Heart left ventricle (tissue), 16 donors: Measurements from ENCODE around the gene XIRP1. TPM values are rescaled to one million over a fixed set of nuclear protein-coding genes. Genes with fewer than 3 reads are reported as not detected.

Experiments
- ATAC-seq, 4 donors: fragments of 200-7000 bp; cut with Tn5 transposase; one replicate each; pipeline ENCODE4 v1.9.1; 2020 to 2022; ENCODE audit warnings: moderate library complexity in 4 of 4, mild to moderate bottlenecking in 3 of 4, moderate number of reproducible peaks in 1 of 4
- DNase-seq, 5 donors: peaks; one replicate each; pipeline ENCODE4 v3.0.0-alpha.2; 2020
- H3K27ac ChIP-seq, 12 donors: fragments of 200-600 bp; sonication (generic) in 4 of 12; one replicate each; pipeline versions ENCODE4 v1.5.0 to v1.8.0; 2016 to 2022; ENCODE audit warnings: mild to moderate bottlenecking in 2 of 12
- H3K27me3 ChIP-seq, 9 donors: fragments of 200-600 bp; sonication (generic) in 2 of 9; one replicate each; pipeline versions ENCODE4 v1.5.1 to v1.8.0; 2016 to 2022; ENCODE audit warnings: mild to moderate bottlenecking in 3 of 9
- H3K36me3 ChIP-seq, 9 donors: fragments of 200-600 bp; sonication (generic) in 2 of 9; one replicate each; pipeline versions ENCODE4 v1.5.0 to v1.8.0; 2018 to 2022; ENCODE audit warnings: mild to moderate bottlenecking in 2 of 9
- H3K4me1 ChIP-seq, 12 donors: fragments of 200-600 bp; sonication (generic) in 4 of 12; one replicate each; pipeline versions ENCODE4 v1.5.0 to v1.8.0; 2016 to 2022; ENCODE audit warnings: mild to moderate bottlenecking in 3 of 12
- H3K4me3 ChIP-seq, 12 donors: fragments of 200-600 bp; sonication (generic) in 4 of 12; one replicate each; pipeline versions ENCODE4 v1.5.0 to v1.8.0; 2017 to 2022; ENCODE audit warnings: mild to moderate bottlenecking in 9 of 12, moderate library complexity in 4 of 12
- H3K9me3 ChIP-seq, 12 donors: fragments of 200-600 bp; sonication (generic) in 4 of 12; one replicate each; pipeline versions ENCODE4 v1.5.0 to v1.8.0; 2016 to 2022; ENCODE audit warnings: mild to moderate bottlenecking in 1 of 12
- POLR2A ChIP-seq, 2 donors: fragments of 450-650 bp; IDR thresholded peaks; one replicate each; pipeline ENCODE4 v1.6.1; 2017; ENCODE audit warnings: antibody characterized with exemption in 2 of 2, mild to moderate bottlenecking in 2 of 2, moderate library complexity in 2 of 2
- WGBS, 4 donors: extraction: QIAGEN DNeasy Blood & Tissue Kit in 2 of 4; methylation state at CpG; one replicate each; pipeline versions ENCODE4 v1.1.5 to v1.1.7; 2013 to 2018; 5-methylcytosine and 5-hydroxymethylcytosine counted together
- intact Hi-C, 10 donors: fragments of 100-400 bp; cut with DNase I; formaldehyde crosslinking; loops; one replicate each; pipeline versions ENCODE4 v1.11.1 to v1.14.2; 2022
- polyA plus RNA-seq, 2 donors: library from polyadenylated mRNA; stranded (reverse); fragments of 200-250 nt; gene quantifications; one replicate each; pipeline ENCODE4 v1.2.3, GENCODE V29; 2013
- total RNA-seq, 9 donors: library from RNA; depleted of rRNA in 2 of 9; stranded (reverse); fragments of >200 nt in 2 of 9; fragmentation: NEBNext Ultra II Directional in 3 of 9; extraction: Animal tissue kit (Norgen Biotek cat#: 25700) in 3 of 9; gene quantifications; one replicate each; pipeline versions ENCODE4 v1.1.0 to v1.2.4, GENCODE V29; 2016 to 2023
- TF ChIP-seq, protein P1 (sequence below), 12 donors: fragments of 200-600 bp; sonication (generic) in 4 of 12; IDR thresholded peaks; one replicate each; pipeline versions ENCODE4 v1.5.0 to v1.8.0; 2018 to 2022; ENCODE audit warnings: antibody characterized with exemption in 12 of 12, mild to moderate bottlenecking in 5 of 12
- donor health status: ischemic (EF 13 %, LVEDD 7.1; RV severe dilation, severe dysfunction).
- donor health status: healthy with polysubstance abuse.
- donor health status: DM: no; HTN: yes; CAD: no.
- donor health status: DM: no; HTN: no; CAD: no.
- donor health status: ischemic (EF 25% LVEDD 6.9; RV normal size, moderate dysfunction).
- donor health status: ischemic (EF 25% LVEDD 5.7; RV mildly dilated, moderate dysfunction).
- donor health status: healthy.
- donor health status: DM: yes; HTN: yes; CAD: no.
- donor health status: ischemic (EF 35%, LVEDD 5.7; RV mildly dilated, moderate dysfunction).
- donor health status: nonischemic (EF 11% LVEDD 7.7; RV severe dilation, severe dysfunction).
- donor health status: DM: yes; HTN: yes; CAD: no.
- donor health status: PGD.
- donor health status: ischemic (EF 29% LVEDD 5.4; RV normal size, mild dysfunction).
- donor health status: nonischemic (EF 23%, LVEDD 6.1; RV moderate dilation, normal function).

The XIRP1 gene
- total and polyA plus RNA-seq, 11 donors, result 293 to 1,122 (median 530) TPM

DNA sequence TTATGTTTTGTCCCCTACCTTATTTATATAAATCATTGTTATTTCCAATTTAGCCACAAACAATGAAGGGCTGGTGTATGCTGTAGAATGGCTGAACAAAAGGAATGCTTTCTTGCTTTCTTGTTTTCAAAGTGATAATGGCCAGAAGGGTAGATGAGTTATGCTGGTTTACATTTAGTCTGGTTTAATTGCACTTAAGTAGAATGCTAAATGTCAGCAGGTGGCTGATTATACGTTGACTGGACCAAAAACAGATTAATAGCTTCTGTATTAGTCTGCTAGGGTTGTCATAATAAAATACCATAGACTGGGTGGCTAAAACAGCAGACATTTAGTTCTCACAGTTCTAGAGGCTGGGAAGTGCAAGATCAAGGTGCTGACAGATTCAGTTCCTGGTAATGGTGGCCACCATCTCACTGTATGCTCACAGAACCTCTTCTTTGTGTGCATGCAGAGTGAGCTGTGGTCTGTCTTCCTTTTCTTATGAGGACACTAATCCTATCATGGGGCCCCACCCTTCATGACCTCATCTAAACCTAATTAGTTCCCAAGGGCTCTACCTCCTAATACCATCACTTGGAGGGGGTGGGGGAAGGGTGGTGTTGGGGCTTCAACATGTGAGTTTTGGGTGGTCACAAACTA lies 17.1 kb upstream of the XIRP1 start:
- H3K27ac ChIP-seq, result no peak overlapping the region
- no peak overlapping the region for H3K4me3 ChIP-seq
- H3K4me1 ChIP-seq, result peaks cover 0 to 17% (median 5%) of the 10 kb centered on the region in 12 donors
- H3K27me3 ChIP-seq, result no peaks in the 10 kb centered on the region
- ATAC-seq (no peak), DNase-seq (no peak)
- no peaks in the 10 kb centered on the region for H3K36me3 ChIP-seq
- 83 to 94% (median 85%) methylated on average over 1 of the region's 1 CpG for WGBS, 4 donors
- peaks cover 0 to 4% (median 0%) of the 10 kb centered on the region in 12 donors for H3K9me3 ChIP-seq
- intact Hi-C loops, result loop anchor here in 7 of 10 donors (2.0 to 5.0 kb wide), 5 partner anchors 53 to 83 kb away; no protein-coding TSS in a partner anchor
- TF ChIP-seq, protein P1, sequence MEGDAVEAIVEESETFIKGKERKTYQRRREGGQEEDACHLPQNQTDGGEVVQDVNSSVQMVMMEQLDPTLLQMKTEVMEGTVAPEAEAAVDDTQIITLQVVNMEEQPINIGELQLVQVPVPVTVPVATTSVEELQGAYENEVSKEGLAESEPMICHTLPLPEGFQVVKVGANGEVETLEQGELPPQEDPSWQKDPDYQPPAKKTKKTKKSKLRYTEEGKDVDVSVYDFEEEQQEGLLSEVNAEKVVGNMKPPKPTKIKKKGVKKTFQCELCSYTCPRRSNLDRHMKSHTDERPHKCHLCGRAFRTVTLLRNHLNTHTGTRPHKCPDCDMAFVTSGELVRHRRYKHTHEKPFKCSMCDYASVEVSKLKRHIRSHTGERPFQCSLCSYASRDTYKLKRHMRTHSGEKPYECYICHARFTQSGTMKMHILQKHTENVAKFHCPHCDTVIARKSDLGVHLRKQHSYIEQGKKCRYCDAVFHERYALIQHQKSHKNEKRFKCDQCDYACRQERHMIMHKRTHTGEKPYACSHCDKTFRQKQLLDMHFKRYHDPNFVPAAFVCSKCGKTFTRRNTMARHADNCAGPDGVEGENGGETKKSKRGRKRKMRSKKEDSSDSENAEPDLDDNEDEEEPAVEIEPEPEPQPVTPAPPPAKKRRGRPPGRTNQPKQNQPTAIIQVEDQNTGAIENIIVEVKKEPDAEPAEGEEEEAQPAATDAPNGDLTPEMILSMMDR (IDR thresholded peaks at IDR 0.05), result no peak

DNA sequence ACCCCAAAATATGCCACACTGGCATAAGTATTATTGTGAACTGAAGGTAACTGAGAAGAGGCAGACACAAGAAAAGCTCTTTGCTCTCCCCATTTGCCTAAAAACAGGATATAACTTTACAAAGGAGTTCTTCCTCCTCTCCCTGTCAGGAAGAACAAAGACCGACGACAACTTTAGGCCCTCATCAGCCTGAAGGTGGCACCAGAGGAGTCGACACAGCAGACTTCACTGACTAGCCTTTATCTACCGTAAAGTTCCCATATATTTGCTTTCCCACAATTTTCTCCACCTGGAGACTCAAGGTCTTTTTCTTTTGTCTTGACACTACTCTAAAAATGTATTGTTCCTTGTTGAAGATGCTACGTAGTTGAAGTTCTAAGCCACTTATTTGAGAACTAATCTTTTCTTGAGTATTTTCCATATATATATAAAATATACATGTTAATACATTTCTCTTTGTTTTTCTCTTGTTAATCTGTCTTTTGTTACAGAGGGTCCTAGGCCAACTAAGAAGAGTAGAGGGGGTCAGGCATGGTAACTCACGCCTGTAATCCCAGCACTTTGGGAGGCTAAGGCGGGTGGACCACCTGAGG lies 16.2 kb upstream of the XIRP1 start:
- peaks cover 0 to 4% (median 0%) of the 10 kb centered on the region in 12 donors for H3K9me3 ChIP-seq
- no peak overlapping the region for H3K4me3 ChIP-seq
- H3K27ac ChIP-seq, result peak overlapping the region in 6 of 12 donors; percentile 16 to 51 (median 36)
- no peaks in the 10 kb centered on the region for H3K27me3 ChIP-seq
- intact Hi-C loops, result loop anchor here in 9 of 10 donors (1.0 to 5.0 kb wide), 6 partner anchors 54 to 84 kb away; no protein-coding TSS in a partner anchor
- H3K36me3 ChIP-seq, result no peaks in the 10 kb centered on the region
- ATAC-seq (peak; percentile 85 to 95 (median 92)), DNase-seq (peak in 4 of 5 donors; percentile 65 to 72 (median 68))
- peaks cover 0 to 17% (median 5%) of the 10 kb centered on the region in 12 donors for H3K4me1 ChIP-seq
- TF ChIP-seq, protein P1 (IDR thresholded peaks at IDR 0.05), result peak; percentile 53 to 81 (median 65)
- TF ChIP-seq POLR2A (IDR thresholded peaks at IDR 0.05), result no peak
- 36 to 38% (median 37%) methylated on average over 7 of the region's 7 CpGs for WGBS, 4 donors

DNA sequence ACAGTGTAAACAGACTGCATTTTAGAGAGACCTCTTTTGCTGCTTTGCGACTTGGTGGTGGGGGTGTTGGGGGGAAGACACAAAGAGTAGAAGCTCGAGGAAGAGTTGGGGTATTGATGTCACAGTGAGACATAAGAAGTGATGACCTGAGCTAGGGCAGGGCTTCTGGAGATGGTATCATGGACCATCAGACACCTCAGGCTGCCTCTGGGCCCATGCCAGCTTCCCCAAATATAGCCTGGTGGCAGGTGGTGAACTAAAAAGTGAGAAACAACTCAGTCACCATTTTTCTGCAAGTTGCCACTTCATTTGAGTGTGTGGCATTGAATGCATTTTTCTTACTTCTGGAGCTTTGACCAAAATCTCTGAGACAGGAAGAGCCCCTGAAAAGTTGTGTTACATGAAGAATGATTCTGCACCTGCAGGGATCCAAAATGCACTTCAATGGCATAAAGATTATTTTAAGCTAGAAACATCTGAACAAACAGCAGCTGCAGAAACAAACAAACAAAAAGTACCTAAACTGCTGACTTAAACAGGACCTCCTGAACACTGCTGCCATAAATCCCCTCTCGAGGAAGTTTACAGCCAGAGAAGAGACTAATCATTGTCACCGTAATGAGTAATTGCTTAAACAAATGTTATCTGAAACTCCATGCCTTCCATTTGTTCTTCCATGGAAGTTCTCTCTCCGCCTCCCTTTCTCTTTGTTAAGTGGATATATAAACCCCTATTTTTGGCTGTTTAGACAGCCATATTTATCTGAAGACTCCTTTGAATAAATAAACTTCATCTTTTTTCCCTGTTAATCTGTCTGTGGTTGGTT lies 15.2 kb upstream of the XIRP1 start:
- intact Hi-C loops, result loop anchor here in 9 of 10 donors (1.0 to 5.0 kb wide), 6 partner anchors 55 to 85 kb away; no protein-coding TSS in a partner anchor
- ATAC-seq (no peak), DNase-seq (no peak)
- H3K36me3 ChIP-seq, result no peaks in the 10 kb centered on the region
- H3K27ac ChIP-seq, result peak overlapping the region in 5 of 12 donors; percentile 16 to 51 (median 34)
- 64 to 69% (median 66%) methylated on average over 5 of the region's 5 CpGs for WGBS, 4 donors
- H3K4me1 ChIP-seq, result peaks cover 0 to 17% (median 5%) of the 10 kb centered on the region in 12 donors
- no peak for TF ChIP-seq POLR2A (IDR thresholded peaks at IDR 0.05)
- TF ChIP-seq, protein P1 (IDR thresholded peaks at IDR 0.05), result no peak
- H3K27me3 ChIP-seq, result no peaks in the 10 kb centered on the region
- peaks cover 0 to 4% (median 0%) of the 10 kb centered on the region in 12 donors for H3K9me3 ChIP-seq
- no peak overlapping the region for H3K4me3 ChIP-seq
